HG03097 (cell line): ENCODE results near the gene MARS1.
"Not testable (repeated sequence)": the region's sequence is repeated elsewhere in the genome, so short reads cannot be mapped to it uniquely, and the experiment has no call there.

ENCODE experiments used
- ATAC-seq: cut with Tn5 transposase; IDR thresholded peaks from one replicate; pipeline ENCODE4 v1.9.1; 2021; ENCODE audit not compliant: unreplicated experiment, low FRiP score

MARS1 gene

GRCh38 chr12:57489157-57489641 is 1.3 kb downstream of the MARS1 start:
- no peak for ATAC-seq

- no peak for ATAC-seq
These were observed 2.3 kb downstream of the MARS1 start for GRCh38 chr12:57490126-57490525.

GRCh38 chr12:57491393-57492280 is 3.8 kb downstream of the MARS1 start:
- ATAC-seq = no peak

GRCh38 chr12:57495051-57495701 is 7.3 kb downstream of the MARS1 start:
- not testable (repeated sequence) for ATAC-seq

- no peak for ATAC-seq
These were observed 9.0 kb downstream of the MARS1 start for GRCh38 chr12:57496822-57497221.

- ATAC-seq = no peak
These were observed 9.6 kb downstream of the MARS1 start for GRCh38 chr12:57497223-57498131.

GRCh38 chr12:57498132-57498502 is 10.2 kb downstream of the MARS1 start:
- no peak for ATAC-seq

GRCh38 chr12:57498571-57498970 is 10.7 kb downstream of the MARS1 start:
- no peak for ATAC-seq

- no peak for ATAC-seq
These were observed 12.3 kb downstream of the MARS1 start for GRCh38 chr12:57500213-57500612.

- ATAC-seq = not testable (repeated sequence)
These were observed 14.6 kb downstream of the MARS1 start for GRCh38 chr12:57502311-57502969.

- not testable (repeated sequence) for ATAC-seq
These were observed 18.7 kb downstream of the MARS1 start for GRCh38 chr12:57506541-57506940.

- ATAC-seq = not testable (repeated sequence)
These were observed 19.9 kb downstream of the MARS1 start for GRCh38 chr12:57507796-57508195.

GRCh38 chr12:57511161-57511560 is 23.3 kb downstream of the MARS1 start:
- ATAC-seq = no peak

GRCh38 chr12:57511588-57512325 is 23.9 kb downstream of the MARS1 start:
- ATAC-seq = no peak

GRCh38 chr12:57512665-57513064 is 24.8 kb downstream of the MARS1 start:
- no peak for ATAC-seq

- no peak for ATAC-seq
These were observed 25.4 kb downstream of the MARS1 start for GRCh38 chr12:57513266-57513665.

- ATAC-seq = not testable (repeated sequence)
These were observed 25.8 kb downstream of the MARS1 start for GRCh38 chr12:57513677-57514076.

- not testable (repeated sequence) for ATAC-seq
These were observed 26.4 kb downstream of the MARS1 start for GRCh38 chr12:57514246-57514645.

- ATAC-seq = no peak
These were observed 27.0 kb downstream of the MARS1 start for GRCh38 chr12:57514720-57515407.
